ENCODE measurements around the gene SERF2.

DNA sequence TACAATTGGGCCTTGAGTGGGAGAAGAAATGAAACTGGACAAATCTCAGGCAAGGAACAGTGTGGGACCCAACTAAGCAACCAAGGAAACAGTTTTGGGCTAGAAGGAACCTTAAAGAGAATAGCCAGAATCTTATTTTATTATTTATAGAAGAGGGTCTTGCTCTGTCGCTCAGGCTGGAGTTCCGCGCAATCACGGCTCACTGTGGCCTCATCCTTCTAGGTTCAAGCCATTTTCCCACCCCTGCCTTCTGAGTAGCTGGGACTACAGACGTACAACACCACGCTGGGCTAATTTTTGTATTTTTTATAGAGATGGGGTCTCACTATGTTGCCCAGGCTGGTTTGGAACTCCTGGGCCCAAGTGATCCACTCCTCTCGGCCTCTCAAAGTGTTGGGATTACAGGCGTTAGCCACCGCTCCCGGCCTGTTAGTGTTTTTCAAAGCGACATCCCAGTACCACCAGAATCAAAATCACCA lies 33.9 kb downstream of the SERF2 start:
- TF ChIP-seq, protein P1, sequence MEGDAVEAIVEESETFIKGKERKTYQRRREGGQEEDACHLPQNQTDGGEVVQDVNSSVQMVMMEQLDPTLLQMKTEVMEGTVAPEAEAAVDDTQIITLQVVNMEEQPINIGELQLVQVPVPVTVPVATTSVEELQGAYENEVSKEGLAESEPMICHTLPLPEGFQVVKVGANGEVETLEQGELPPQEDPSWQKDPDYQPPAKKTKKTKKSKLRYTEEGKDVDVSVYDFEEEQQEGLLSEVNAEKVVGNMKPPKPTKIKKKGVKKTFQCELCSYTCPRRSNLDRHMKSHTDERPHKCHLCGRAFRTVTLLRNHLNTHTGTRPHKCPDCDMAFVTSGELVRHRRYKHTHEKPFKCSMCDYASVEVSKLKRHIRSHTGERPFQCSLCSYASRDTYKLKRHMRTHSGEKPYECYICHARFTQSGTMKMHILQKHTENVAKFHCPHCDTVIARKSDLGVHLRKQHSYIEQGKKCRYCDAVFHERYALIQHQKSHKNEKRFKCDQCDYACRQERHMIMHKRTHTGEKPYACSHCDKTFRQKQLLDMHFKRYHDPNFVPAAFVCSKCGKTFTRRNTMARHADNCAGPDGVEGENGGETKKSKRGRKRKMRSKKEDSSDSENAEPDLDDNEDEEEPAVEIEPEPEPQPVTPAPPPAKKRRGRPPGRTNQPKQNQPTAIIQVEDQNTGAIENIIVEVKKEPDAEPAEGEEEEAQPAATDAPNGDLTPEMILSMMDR (IDR thresholded peaks at IDR 0.05) = no peak
- no peak for TF ChIP-seq POLR2A (IDR thresholded peaks at IDR 0.05)

Measured in testis (tissue), 2 donors.